ENCODE measurements around the gene APOB.

The APOB gene

DNA sequence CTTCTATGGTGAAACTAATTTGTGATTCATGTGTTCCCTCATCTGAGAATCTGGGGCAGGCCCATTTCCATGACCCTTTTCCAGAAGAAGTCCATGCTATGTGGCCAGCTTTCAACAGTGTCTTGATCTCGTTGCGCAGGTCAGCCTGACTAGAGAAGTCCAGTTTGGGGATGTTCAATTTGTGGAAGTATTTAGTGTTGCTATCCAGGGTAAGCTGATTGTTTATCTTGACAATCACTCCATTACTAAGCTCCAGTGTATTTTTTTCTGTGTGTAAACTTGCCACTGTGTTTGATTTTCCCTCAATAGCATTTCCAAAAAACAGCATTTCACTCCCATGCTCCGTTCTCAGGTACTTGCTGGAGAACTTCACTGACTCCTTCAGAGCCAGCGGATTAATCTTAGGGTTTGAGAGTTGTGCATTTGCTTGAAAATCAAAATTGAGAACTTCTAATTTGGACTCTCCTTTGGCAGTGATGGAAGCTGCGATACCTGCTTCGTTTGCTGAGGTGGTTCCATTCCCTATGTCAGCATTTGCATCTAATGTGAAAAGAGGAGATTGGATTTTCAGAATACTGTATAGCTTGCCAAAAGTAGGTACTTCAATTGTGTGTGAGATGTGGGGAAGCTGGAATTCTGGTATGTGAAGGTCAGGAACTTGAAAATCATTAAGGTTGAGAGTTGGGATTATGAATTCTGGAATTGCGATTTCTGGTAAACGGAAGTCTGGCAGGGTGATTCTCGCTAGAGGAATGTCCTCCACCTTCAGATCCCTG lies 35.7 kb downstream of the APOB start:
- Histone ChIP-seq H4K8ac (ENCODE audit: low read length) (no peak overlapping the region), H3K23ac (ENCODE audit: low read length in 2 of 2) (no peak overlapping the region), H3K36me3 (ENCODE audit: control insufficient read depth in 1 of 2, insufficient read depth in 2 of 2, low read depth in 1 of 2, low read length in 2 of 2) (no peaks in the 10 kb centered on the region), H3K27me3 (ENCODE audit: control insufficient read depth in 1 of 2, insufficient read depth in 1 of 2, low read length in 2 of 2) (peaks cover 0 to 4% of the 10 kb centered on the region in 2 experiments), H3K4me1 (ENCODE audit: control insufficient read depth, insufficient read depth, low read depth, low read length) (no peaks in the 10 kb centered on the region), H3K4me3 (ENCODE audit: insufficient read depth in 1 of 2, low read depth in 1 of 2, low read length in 2 of 2) (no peak overlapping the region), H3K27ac (ENCODE audit: low read length, poor library complexity, severe bottlenecking) (no peak overlapping the region), H2BK15ac (ENCODE audit: low read depth, poor library complexity, severe bottlenecking) (no peak overlapping the region), H3K14ac (ENCODE audit: low read length in 2 of 2) (no peak overlapping the region), H4K91ac (ENCODE audit: low read length) (no peak overlapping the region), H3K4ac (ENCODE audit: low read depth in 1 of 2, low read length in 2 of 2) (no peak overlapping the region), H2BK120ac (ENCODE audit: low read depth, low read length) (no peak overlapping the region), H2AK5ac (ENCODE audit: low read length, severe bottlenecking) (no peak overlapping the region), H3K9me3 (ENCODE audit: control insufficient read depth, low read length) (no peaks in the 10 kb centered on the region), H3K9ac (ENCODE audit: low read length) (no peak overlapping the region), H2BK12ac (ENCODE audit: low read length in 2 of 2) (no peak overlapping the region), H2AFZ (ENCODE audit: low read depth, low read length) (no peak overlapping the region), H3K18ac (ENCODE audit: low read depth in 1 of 2, low read length in 2 of 2) (no peak overlapping the region), H3K4me2 (ENCODE audit: low read length, poor library complexity, severe bottlenecking) (no peak overlapping the region), H2BK5ac (ENCODE audit: low read depth, low read length, poor library complexity, severe bottlenecking) (no peak overlapping the region), H3K79me1 (replicated peaks; ENCODE audit: low read length, poor library complexity, severe bottlenecking) (no peaks in the 10 kb centered on the region)
- 80% methylated on average over 9 of the region's 9 CpGs for WGBS
- no peak for DNase-seq

DNA sequence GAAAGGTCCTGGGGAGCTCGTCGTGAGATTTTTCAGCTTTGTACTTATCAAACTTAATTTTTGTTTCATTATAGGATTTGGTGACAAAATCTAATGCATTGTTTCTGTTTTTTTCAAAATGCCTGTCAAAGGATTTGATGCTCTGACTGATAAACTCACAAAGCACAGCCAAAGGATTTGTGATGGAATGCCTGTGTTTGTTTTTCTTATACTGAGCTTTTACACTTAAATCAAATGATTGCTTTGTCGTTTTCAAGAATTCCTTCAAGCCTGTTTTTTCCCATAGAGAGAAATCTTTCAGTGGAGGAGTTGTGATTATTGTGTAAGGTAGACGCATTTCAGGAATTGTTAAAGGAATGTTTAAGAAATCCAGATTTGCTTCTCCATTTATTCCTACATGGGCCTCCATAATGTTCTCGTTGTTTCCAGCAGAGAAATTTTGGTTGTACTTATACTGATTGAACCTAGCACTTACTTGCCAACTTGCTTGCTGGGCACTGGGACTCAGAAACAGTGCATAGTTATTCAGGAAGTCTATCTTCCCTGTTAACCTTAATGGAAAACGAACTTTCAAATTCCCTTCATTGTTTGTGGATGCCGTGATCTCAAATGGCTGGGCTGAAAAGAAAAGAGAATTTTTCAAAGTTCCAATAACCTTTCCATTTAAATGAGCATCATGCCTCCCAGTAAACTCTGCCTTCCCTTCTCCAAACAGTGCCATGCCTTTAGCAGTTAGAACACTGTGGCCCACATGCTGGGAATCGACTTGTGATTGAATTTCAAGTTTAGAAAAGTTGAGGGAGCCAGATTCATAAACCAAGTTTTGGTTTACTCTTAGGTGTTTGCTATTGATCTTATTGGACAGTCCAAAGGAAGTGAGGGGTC lies 36.5 kb downstream of the APOB start:
- Histone ChIP-seq H3K9ac (ENCODE audit: low read length) (no peak overlapping the region), H2BK120ac (ENCODE audit: low read depth, low read length) (no peak overlapping the region), H2BK12ac (ENCODE audit: low read length in 2 of 2) (no peak overlapping the region), H2BK15ac (ENCODE audit: low read depth, poor library complexity, severe bottlenecking) (no peak overlapping the region), H3K9me3 (ENCODE audit: control insufficient read depth, low read length) (no peaks in the 10 kb centered on the region), H3K4me3 (ENCODE audit: insufficient read depth in 1 of 2, low read depth in 1 of 2, low read length in 2 of 2) (no peak overlapping the region), H3K14ac (ENCODE audit: low read length in 2 of 2) (no peak overlapping the region), H3K23ac (ENCODE audit: low read length in 2 of 2) (no peak overlapping the region), H2BK5ac (ENCODE audit: low read depth, low read length, poor library complexity, severe bottlenecking) (no peak overlapping the region), H3K18ac (ENCODE audit: low read depth in 1 of 2, low read length in 2 of 2) (no peak overlapping the region), H4K8ac (ENCODE audit: low read length) (no peak overlapping the region), H3K27me3 (ENCODE audit: control insufficient read depth in 1 of 2, insufficient read depth in 1 of 2, low read length in 2 of 2) (peaks cover 0 to 4% of the 10 kb centered on the region in 2 experiments), H3K79me1 (replicated peaks; ENCODE audit: low read length, poor library complexity, severe bottlenecking) (no peaks in the 10 kb centered on the region), H3K36me3 (ENCODE audit: control insufficient read depth in 1 of 2, insufficient read depth in 2 of 2, low read depth in 1 of 2, low read length in 2 of 2) (no peaks in the 10 kb centered on the region), H3K4ac (ENCODE audit: low read depth in 1 of 2, low read length in 2 of 2) (no peak overlapping the region), H4K91ac (ENCODE audit: low read length) (no peak overlapping the region), H2AFZ (ENCODE audit: low read depth, low read length) (no peak overlapping the region), H3K4me1 (ENCODE audit: control insufficient read depth, insufficient read depth, low read depth, low read length) (no peaks in the 10 kb centered on the region), H3K27ac (ENCODE audit: low read length, poor library complexity, severe bottlenecking) (no peak overlapping the region), H3K4me2 (ENCODE audit: low read length, poor library complexity, severe bottlenecking) (no peak overlapping the region), H2AK5ac (ENCODE audit: low read length, severe bottlenecking) (no peak overlapping the region)
- 63% methylated on average over 8 of the region's 8 CpGs for WGBS
- DNase-seq = no peak

DNA sequence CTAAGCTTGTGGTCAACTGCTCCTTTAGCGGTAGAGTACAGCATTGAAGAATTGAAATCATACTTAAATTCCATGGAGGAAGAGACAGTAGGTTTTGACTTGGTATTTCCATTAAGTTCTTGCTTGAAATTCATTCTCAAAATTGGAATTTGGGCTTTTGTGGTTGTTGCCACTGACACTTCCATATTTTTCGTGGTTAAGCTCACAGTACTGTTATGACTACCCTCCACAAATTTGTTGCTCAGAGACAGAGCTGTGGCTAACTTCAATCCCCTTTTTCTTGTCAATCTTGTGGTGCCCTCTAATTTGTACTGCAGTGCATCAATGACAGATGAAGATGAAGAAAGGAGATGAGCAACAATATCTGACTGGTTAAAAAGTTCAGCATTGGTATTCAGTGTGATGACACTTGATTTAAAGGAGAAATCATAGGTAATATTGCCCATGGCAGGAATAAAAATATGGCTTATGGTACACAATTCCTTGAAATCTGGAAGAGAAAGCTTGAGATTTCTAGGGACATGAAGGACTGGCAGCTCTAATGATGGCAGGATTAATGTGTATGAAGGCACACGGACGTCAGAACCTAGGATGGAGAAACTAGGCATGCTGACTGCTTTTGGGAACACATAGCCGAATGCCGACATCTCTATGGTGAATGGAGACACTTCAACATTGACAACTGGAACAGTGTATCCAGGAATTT lies 37.3 kb downstream of the APOB start:
- WGBS = 73% methylated on average over 6 of the region's 6 CpGs
- no peak overlapping the region for H3K27ac ChIP-seq (ENCODE audit: low read length, poor library complexity, severe bottlenecking)
- H4K91ac ChIP-seq (ENCODE audit: low read length) = no peak overlapping the region
- no peak overlapping the region for H2BK12ac ChIP-seq (ENCODE audit: low read length in 2 of 2)
- H3K4ac ChIP-seq (ENCODE audit: low read depth in 1 of 2, low read length in 2 of 2) = no peak overlapping the region
- no peaks in the 10 kb centered on the region for H3K4me1 ChIP-seq (ENCODE audit: control insufficient read depth, insufficient read depth, low read depth, low read length)
- no peaks in the 10 kb centered on the region for H3K9me3 ChIP-seq (ENCODE audit: control insufficient read depth, low read length)
- H4K8ac ChIP-seq (ENCODE audit: low read length) = no peak overlapping the region
- no peaks in the 10 kb centered on the region for H3K36me3 ChIP-seq (ENCODE audit: control insufficient read depth in 1 of 2, insufficient read depth in 2 of 2, low read depth in 1 of 2, low read length in 2 of 2)
- no peak overlapping the region for H2AFZ ChIP-seq (ENCODE audit: low read depth, low read length)
- H2BK15ac ChIP-seq (ENCODE audit: low read depth, poor library complexity, severe bottlenecking) = no peak overlapping the region
- H3K4me2 ChIP-seq (ENCODE audit: low read length, poor library complexity, severe bottlenecking) = no peak overlapping the region
- no peak overlapping the region for H3K14ac ChIP-seq (ENCODE audit: low read length in 2 of 2)
- no peak overlapping the region for H3K9ac ChIP-seq (ENCODE audit: low read length)
- no peak overlapping the region for H2BK120ac ChIP-seq (ENCODE audit: low read depth, low read length)
- H3K27me3 ChIP-seq (ENCODE audit: control insufficient read depth in 1 of 2, insufficient read depth in 1 of 2, low read length in 2 of 2) = peaks cover 0 to 4% of the 10 kb centered on the region in 2 experiments
- H3K4me3 ChIP-seq (ENCODE audit: insufficient read depth in 1 of 2, low read depth in 1 of 2, low read length in 2 of 2) = no peak overlapping the region
- H2BK5ac ChIP-seq (ENCODE audit: low read depth, low read length, poor library complexity, severe bottlenecking) = no peak overlapping the region
- no peak overlapping the region for H3K23ac ChIP-seq (ENCODE audit: low read length in 2 of 2)
- DNase-seq = no peak
- no peaks in the 10 kb centered on the region for H3K79me1 ChIP-seq (replicated peaks; ENCODE audit: low read length, poor library complexity, severe bottlenecking)
- no peak overlapping the region for H3K18ac ChIP-seq (ENCODE audit: low read depth in 1 of 2, low read length in 2 of 2)
- no peak overlapping the region for H2AK5ac ChIP-seq (ENCODE audit: low read length, severe bottlenecking)
